A549 (cell line): ENCODE data around the gene REPS1.

Experiments used
- EP300 ChIP-seq, 2 experiments: fragments of >200 bp; sonication (Bioruptor Twin); formaldehyde crosslinking; IDR thresholded peaks; 2 replicates in 1 of 2; 3 replicates in 1 of 2; pipeline ENCODE4 v1.6.1; 2016 to 2017
- RARB ChIP-seq: fragments of 250-450 bp; sonication (Bioruptor Pico); IDR thresholded peaks from 2 replicates; pipeline ENCODE4 v1.8.0; 2021; ENCODE audit warnings: mild to moderate bottlenecking, moderate library complexity
- SMC3 ChIP-seq: fragments of >200 bp; sonication (Bioruptor Twin); formaldehyde crosslinking; IDR thresholded peaks from 3 replicates; pipeline ENCODE4 v1.6.1; 2018; ENCODE audit warnings: inconsistent platforms
- TF ChIP-seq, protein P1 (sequence below): fragments of >200 bp; sonication (Bioruptor Twin); formaldehyde crosslinking; IDR thresholded peaks from 3 replicates; pipeline ENCODE4 v1.5.1; 2016

GRCh38 chr6:138975815-138976214 is 12.2 kb downstream of the REPS1 start:
- TF ChIP-seq RARB (CRISPR knock-in tag), result no peak
- no peak for TF ChIP-seq SMC3
- TF ChIP-seq, protein P1, sequence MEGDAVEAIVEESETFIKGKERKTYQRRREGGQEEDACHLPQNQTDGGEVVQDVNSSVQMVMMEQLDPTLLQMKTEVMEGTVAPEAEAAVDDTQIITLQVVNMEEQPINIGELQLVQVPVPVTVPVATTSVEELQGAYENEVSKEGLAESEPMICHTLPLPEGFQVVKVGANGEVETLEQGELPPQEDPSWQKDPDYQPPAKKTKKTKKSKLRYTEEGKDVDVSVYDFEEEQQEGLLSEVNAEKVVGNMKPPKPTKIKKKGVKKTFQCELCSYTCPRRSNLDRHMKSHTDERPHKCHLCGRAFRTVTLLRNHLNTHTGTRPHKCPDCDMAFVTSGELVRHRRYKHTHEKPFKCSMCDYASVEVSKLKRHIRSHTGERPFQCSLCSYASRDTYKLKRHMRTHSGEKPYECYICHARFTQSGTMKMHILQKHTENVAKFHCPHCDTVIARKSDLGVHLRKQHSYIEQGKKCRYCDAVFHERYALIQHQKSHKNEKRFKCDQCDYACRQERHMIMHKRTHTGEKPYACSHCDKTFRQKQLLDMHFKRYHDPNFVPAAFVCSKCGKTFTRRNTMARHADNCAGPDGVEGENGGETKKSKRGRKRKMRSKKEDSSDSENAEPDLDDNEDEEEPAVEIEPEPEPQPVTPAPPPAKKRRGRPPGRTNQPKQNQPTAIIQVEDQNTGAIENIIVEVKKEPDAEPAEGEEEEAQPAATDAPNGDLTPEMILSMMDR, result no peak
- no peak for TF ChIP-seq EP300 (IDR thresholded peaks at IDR 0.05)
